Astrocyte (in vitro differentiated cells and primary cell): ENCODE data around the gene CFAP52. TPM values are rescaled to one million over a fixed set of nuclear protein-coding genes. Genes with fewer than 3 reads are reported as not detected.
"Not testable (repeated sequence)": the region's sequence is repeated elsewhere in the genome, so short reads cannot be mapped to it uniquely, and the experiment has no call there.

Source experiments
- DNase-seq: peaks from one replicate; pipeline ENCODE4 v3.0.0-alpha.2; 2010; ENCODE audit warnings: low read depth
- FAIRE-seq: peaks from 2 replicates; lab custom pipeline; 2011; peaks lifted over from hg19 to GRCh38; lab: Jason Lieb, UNC
- H2AFZ ChIP-seq: 2 replicates; pipeline ENCODE4 v1.6.0; 2012; ENCODE audit warnings: low read depth, low read length, inconsistent platforms
- H3K27ac ChIP-seq: 2 replicates; pipeline ENCODE4 v1.5.1; 2011; ENCODE audit warnings: low read depth, low read length, inconsistent platforms
- H3K27me3 ChIP-seq: 2 replicates; pipeline ENCODE4 v1.6.0; 2011; ENCODE audit warnings: low read length, inconsistent platforms; ENCODE audit not compliant: insufficient read depth
- H3K36me3 ChIP-seq: 2 replicates; pipeline ENCODE4 v1.5.1; 2011; ENCODE audit warnings: low read length, inconsistent platforms; ENCODE audit not compliant: insufficient read depth
- H3K4me1 ChIP-seq: 2 replicates; pipeline ENCODE4 v1.5.1; 2011; ENCODE audit warnings: low read length, inconsistent platforms; ENCODE audit not compliant: insufficient read depth
- H3K4me2 ChIP-seq: 2 replicates; pipeline ENCODE4 v1.6.0; 2012; ENCODE audit warnings: low read length, inconsistent platforms
- H3K4me3 ChIP-seq: 2 replicates; pipeline ENCODE4 v1.5.1; 2011; ENCODE audit warnings: low read depth, mild to moderate bottlenecking, low read length, inconsistent platforms; ENCODE audit not compliant: insufficient read depth
- H3K79me2 ChIP-seq: 2 replicates; pipeline ENCODE4 v1.6.0; 2012; ENCODE audit warnings: mild to moderate bottlenecking, low read length, inconsistent platforms; ENCODE audit not compliant: insufficient read depth
- H3K9ac ChIP-seq: 2 replicates; pipeline ENCODE4 v1.6.0; 2012; ENCODE audit warnings: mild to moderate bottlenecking, low read length, inconsistent platforms
- H3K9me3 ChIP-seq: 2 replicates; pipeline ENCODE4 v1.5.1; 2012; ENCODE audit warnings: low read depth, mild to moderate bottlenecking, low read length, inconsistent platforms; ENCODE audit not compliant: insufficient read depth
- H4K20me1 ChIP-seq: 2 replicates; pipeline ENCODE4 v1.6.0; 2012; ENCODE audit warnings: low read length, inconsistent platforms; ENCODE audit not compliant: insufficient read depth
- H3K27ac Mint-ChIP-seq: one replicate; pipeline ENCODE4 v1.8.0; 2021; ENCODE audit warnings: mild to moderate bottlenecking, mixed read lengths; ENCODE audit not compliant: unreplicated experiment
- H3K27me3 Mint-ChIP-seq: one replicate; pipeline ENCODE4 v1.8.0; 2021; ENCODE audit warnings: low read depth, mixed read lengths; ENCODE audit not compliant: unreplicated experiment
- H3K36me3 Mint-ChIP-seq: one replicate; pipeline ENCODE4 v1.8.0; 2021; ENCODE audit warnings: low read depth, mixed read lengths; ENCODE audit not compliant: unreplicated experiment
- H3K4me1 Mint-ChIP-seq: one replicate; pipeline ENCODE4 v1.8.0; 2021; ENCODE audit warnings: low read depth, mixed read lengths; ENCODE audit not compliant: unreplicated experiment
- H3K4me3 Mint-ChIP-seq: one replicate; pipeline ENCODE4 v1.8.0; 2021; ENCODE audit warnings: mild to moderate bottlenecking, moderate library complexity, mixed read lengths; ENCODE audit not compliant: unreplicated experiment
- H3K9me3 Mint-ChIP-seq: one replicate; pipeline ENCODE4 v1.8.0; 2021; ENCODE audit warnings: mild to moderate bottlenecking, mixed read lengths; ENCODE audit not compliant: unreplicated experiment
- EZH2 ChIP-seq: IDR thresholded peaks from 2 replicates; pipeline ENCODE4 v1.6.1; 2012; ENCODE audit warnings: mild to moderate bottlenecking, low read length, inconsistent platforms; ENCODE audit not compliant: insufficient read depth
- total RNA-seq: library from RNA; stranded (reverse); gene quantifications from 2 replicates; pipeline ENCODE4 v1.2.1, GENCODE V29; 2021
- TF ChIP-seq, protein P1 (sequence below): IDR thresholded peaks from 2 replicates; pipeline ENCODE4 v1.5.1; 2011; ENCODE audit warnings: low read depth, mild to moderate bottlenecking, inconsistent platforms, low read length, moderate library complexity; ENCODE audit not compliant: insufficient read depth

The CFAP52 gene
- total RNA-seq, 1 donor from 2014 or later: not detected

- FAIRE-seq (no peak), DNase-seq (no peak)
- no peaks in the 10 kb centered on the region for H3K36me3 Mint-ChIP-seq
- no peaks in the 10 kb centered on the region for H3K9me3 ChIP-seq
- H3K4me3 Mint-ChIP-seq: no peak overlapping the region
- H3K27me3 ChIP-seq: no peaks in the 10 kb centered on the region
- no peaks in the 10 kb centered on the region for H3K79me2 ChIP-seq
- no peaks in the 10 kb centered on the region for H3K27me3 Mint-ChIP-seq
- no peaks in the 10 kb centered on the region for H3K4me1 ChIP-seq
- no peak overlapping the region for H3K27ac Mint-ChIP-seq
- H4K20me1 ChIP-seq: no peaks in the 10 kb centered on the region
- H3K36me3 ChIP-seq: no peaks in the 10 kb centered on the region
- TF ChIP-seq EZH2: no peak
- TF ChIP-seq, protein P1, sequence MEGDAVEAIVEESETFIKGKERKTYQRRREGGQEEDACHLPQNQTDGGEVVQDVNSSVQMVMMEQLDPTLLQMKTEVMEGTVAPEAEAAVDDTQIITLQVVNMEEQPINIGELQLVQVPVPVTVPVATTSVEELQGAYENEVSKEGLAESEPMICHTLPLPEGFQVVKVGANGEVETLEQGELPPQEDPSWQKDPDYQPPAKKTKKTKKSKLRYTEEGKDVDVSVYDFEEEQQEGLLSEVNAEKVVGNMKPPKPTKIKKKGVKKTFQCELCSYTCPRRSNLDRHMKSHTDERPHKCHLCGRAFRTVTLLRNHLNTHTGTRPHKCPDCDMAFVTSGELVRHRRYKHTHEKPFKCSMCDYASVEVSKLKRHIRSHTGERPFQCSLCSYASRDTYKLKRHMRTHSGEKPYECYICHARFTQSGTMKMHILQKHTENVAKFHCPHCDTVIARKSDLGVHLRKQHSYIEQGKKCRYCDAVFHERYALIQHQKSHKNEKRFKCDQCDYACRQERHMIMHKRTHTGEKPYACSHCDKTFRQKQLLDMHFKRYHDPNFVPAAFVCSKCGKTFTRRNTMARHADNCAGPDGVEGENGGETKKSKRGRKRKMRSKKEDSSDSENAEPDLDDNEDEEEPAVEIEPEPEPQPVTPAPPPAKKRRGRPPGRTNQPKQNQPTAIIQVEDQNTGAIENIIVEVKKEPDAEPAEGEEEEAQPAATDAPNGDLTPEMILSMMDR: no peak
- H3K27ac ChIP-seq: no peak overlapping the region
- H3K4me3 ChIP-seq: no peak overlapping the region
- H3K9ac ChIP-seq: no peak overlapping the region
- no peak overlapping the region for H3K4me2 ChIP-seq
- H2AFZ ChIP-seq: no peak overlapping the region
- no peaks in the 10 kb centered on the region for H3K4me1 Mint-ChIP-seq
- H3K9me3 Mint-ChIP-seq: no peaks in the 10 kb centered on the region
Observed at GRCh38 chr17:9587969-9588656, 11.7 kb downstream of the CFAP52 start.

DNA sequence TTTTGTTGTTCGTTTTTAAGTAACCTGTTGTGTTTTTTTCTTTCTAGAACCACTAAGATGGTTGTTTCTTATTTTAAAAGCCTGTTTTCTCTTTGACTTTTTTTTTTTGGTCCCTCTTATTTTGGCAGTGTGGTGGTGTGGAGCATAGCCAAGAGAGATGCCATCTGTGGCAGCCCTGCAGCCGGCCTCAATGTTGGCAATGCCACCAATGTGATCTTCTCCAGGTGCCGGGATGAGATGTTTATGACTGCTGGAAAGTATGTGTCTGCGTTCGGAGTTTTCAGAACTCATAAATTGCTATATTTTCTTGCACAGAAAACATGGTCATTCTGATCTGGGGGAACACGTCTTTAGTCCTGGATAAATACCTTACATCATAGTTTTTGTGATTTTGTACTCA, 17.6 kb downstream of the CFAP52 start:
- Mint-ChIP-seq H3K27ac (no peak overlapping the region), H3K4me1 (no peaks in the 10 kb centered on the region), H3K27me3 (peaks cover 3% of the 10 kb centered on the region), H3K4me3 (no peak overlapping the region), H3K36me3 (no peaks in the 10 kb centered on the region), H3K9me3 (no peaks in the 10 kb centered on the region)
- Histone ChIP-seq H3K9ac (no peak overlapping the region), H3K9me3 (no peaks in the 10 kb centered on the region), H4K20me1 (no peaks in the 10 kb centered on the region), H3K79me2 (no peaks in the 10 kb centered on the region), H3K4me1 (no peaks in the 10 kb centered on the region), H3K4me3 (no peak overlapping the region), H3K4me2 (no peak overlapping the region), H3K27ac (no peak overlapping the region), H3K27me3 (no peaks in the 10 kb centered on the region), H3K36me3 (no peaks in the 10 kb centered on the region), H2AFZ (no peak overlapping the region)
- TF ChIP-seq EZH2: no peak
- TF ChIP-seq, protein P1: no peak
- FAIRE-seq: no peak
- DNase-seq: no peak

DNA sequence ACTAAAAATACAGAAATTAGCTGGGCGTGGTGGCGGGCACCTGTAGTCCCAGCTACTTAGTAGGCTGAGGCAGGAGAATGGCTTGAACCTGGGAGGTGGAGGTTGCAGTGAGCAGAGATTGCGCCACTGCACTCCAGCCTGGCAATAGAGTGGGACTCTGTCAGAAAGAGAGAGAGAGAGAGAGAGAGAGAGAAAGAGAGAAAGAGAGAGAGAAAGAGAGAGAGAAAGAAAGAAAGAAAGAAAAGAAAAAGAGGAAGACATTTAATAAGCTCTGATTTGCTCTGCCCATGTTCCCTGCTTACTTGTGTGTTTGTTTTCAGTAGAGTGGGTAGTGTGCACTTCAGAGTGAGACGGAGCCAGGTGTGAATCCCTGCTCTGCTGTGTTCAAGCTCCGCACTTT, 21.2 kb downstream of the CFAP52 start:
- H3K36me3 Mint-ChIP-seq, DNase-seq, H3K4me1 ChIP-seq, H3K9ac ChIP-seq, FAIRE-seq, H3K4me3 ChIP-seq, H3K4me3 Mint-ChIP-seq, H3K4me2 ChIP-seq, H3K27me3 ChIP-seq, H4K20me1 ChIP-seq, H2AFZ ChIP-seq, H3K27me3 Mint-ChIP-seq, H3K27ac Mint-ChIP-seq, H3K9me3 ChIP-seq, H3K36me3 ChIP-seq, H3K4me1 Mint-ChIP-seq, H3K27ac ChIP-seq, H3K79me2 ChIP-seq, H3K9me3 Mint-ChIP-seq: not testable (repeated sequence)
